ENCODE data around the gene NAGPA.

NAGPA gene

DNA sequence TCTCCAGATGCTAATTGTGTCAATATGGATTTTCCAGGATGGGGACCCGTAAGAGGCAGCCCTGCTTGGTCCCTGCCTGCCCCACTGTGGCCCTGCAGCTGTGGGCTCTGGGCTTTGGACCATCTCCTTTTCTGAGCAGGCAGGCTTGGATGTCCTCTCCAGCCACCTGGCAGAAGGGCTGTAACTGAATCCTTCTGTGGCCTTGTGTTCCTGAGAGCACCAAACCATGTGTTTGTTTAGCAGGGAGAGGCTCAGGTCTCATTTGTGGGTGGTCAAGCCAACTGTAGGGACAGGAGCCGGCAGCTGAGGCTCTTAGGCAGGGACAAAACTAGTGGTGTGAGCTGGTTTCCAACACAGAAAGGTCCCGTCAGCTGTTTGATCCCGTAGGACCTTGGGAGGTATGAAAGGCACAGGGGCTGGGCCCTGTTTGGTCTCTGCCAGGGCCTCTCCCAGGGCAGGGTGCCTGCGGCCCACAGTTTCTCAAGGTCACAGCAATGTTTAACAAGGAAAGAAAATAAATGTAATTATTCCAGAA is 57.1 kb downstream of the NAGPA start:
- TF ChIP-seq NFIC (IDR thresholded peaks at IDR 0.05) (no peak), RAD21 (IDR thresholded peaks at IDR 0.05; ENCODE audit: low read depth) (no peak), ZBTB7A (IDR thresholded peaks at IDR 0.05; ENCODE audit: low read depth) (no peak), EP300 (IDR thresholded peaks at IDR 0.05; ENCODE audit: borderline replicate concordance) (no peak), MAX (IDR thresholded peaks at IDR 0.05) (no peak), TCF12 (IDR thresholded peaks at IDR 0.05; ENCODE audit: low read depth) (no peak), FOXM1 (IDR thresholded peaks at IDR 0.05; ENCODE audit: borderline replicate concordance, low read depth) (no peak), YY1 (IDR thresholded peaks at IDR 0.05; ENCODE audit: low read depth) (no peak), CEBPB (IDR thresholded peaks at IDR 0.05) (no peak), CREB1 (IDR thresholded peaks at IDR 0.05; ENCODE audit: low read depth) (no peak)
- TF ChIP-seq, protein P1, sequence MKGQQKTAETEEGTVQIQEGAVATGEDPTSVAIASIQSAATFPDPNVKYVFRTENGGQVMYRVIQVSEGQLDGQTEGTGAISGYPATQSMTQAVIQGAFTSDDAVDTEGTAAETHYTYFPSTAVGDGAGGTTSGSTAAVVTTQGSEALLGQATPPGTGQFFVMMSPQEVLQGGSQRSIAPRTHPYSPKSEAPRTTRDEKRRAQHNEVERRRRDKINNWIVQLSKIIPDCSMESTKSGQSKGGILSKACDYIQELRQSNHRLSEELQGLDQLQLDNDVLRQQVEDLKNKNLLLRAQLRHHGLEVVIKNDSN (IDR thresholded peaks at IDR 0.05): no peak

GRCh38 chr16:4976079-4976478 is 57.7 kb downstream of the NAGPA start:
- TF ChIP-seq, protein P1 (IDR thresholded peaks at IDR 0.05): no peak
- TF ChIP-seq EP300 (IDR thresholded peaks at IDR 0.05; ENCODE audit: borderline replicate concordance) (no peak), YY1 (IDR thresholded peaks at IDR 0.05; ENCODE audit: low read depth) (no peak), NFIC (IDR thresholded peaks at IDR 0.05) (no peak), FOXM1 (IDR thresholded peaks at IDR 0.05; ENCODE audit: borderline replicate concordance, low read depth) (no peak), CREB1 (IDR thresholded peaks at IDR 0.05; ENCODE audit: low read depth) (no peak), ZBTB7A (IDR thresholded peaks at IDR 0.05; ENCODE audit: low read depth) (no peak), RAD21 (IDR thresholded peaks at IDR 0.05; ENCODE audit: low read depth) (no peak), MAX (IDR thresholded peaks at IDR 0.05) (no peak)

Measured in Ishikawa (cell line).